ENCODE measurements around the gene NTN3.

DNA sequence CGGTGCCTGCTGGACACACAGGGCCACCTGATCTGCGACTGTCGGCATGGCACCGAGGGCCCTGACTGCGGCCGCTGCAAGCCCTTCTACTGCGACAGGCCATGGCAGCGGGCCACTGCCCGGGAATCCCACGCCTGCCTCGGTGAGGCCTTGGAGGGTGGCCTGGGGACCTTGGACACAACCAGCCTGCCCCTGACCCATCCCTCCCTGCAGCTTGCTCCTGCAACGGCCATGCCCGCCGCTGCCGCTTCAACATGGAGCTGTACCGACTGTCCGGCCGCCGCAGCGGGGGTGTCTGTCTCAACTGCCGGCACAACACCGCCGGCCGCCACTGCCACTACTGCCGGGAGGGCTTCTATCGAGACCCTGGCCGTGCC lies 1.4 kb downstream of the NTN3 start:
- TF ChIP-seq, protein P1, sequence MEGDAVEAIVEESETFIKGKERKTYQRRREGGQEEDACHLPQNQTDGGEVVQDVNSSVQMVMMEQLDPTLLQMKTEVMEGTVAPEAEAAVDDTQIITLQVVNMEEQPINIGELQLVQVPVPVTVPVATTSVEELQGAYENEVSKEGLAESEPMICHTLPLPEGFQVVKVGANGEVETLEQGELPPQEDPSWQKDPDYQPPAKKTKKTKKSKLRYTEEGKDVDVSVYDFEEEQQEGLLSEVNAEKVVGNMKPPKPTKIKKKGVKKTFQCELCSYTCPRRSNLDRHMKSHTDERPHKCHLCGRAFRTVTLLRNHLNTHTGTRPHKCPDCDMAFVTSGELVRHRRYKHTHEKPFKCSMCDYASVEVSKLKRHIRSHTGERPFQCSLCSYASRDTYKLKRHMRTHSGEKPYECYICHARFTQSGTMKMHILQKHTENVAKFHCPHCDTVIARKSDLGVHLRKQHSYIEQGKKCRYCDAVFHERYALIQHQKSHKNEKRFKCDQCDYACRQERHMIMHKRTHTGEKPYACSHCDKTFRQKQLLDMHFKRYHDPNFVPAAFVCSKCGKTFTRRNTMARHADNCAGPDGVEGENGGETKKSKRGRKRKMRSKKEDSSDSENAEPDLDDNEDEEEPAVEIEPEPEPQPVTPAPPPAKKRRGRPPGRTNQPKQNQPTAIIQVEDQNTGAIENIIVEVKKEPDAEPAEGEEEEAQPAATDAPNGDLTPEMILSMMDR (conservative IDR thresholded peaks at IDR 0.05), result no peak
- TF ChIP-seq ZFX (IDR thresholded peaks at IDR 0.05), result no peak

All from C4-2B (cell line).